Mesothelial cell of epicardium (in vitro differentiated cells): Measurements from ENCODE around the gene OS9. TPM values are rescaled to one million over a fixed set of nuclear protein-coding genes. Genes with fewer than 3 reads are reported as not detected.

ENCODE experiments used
- DNase-seq, 2 experiments: peaks; one replicate each; pipeline ENCODE4 v3.0.0; 2021; ENCODE audit warnings: low spot score in 2 of 2; ENCODE audit not compliant: unreplicated experiment in 2 of 2
- H3K27ac Mint-ChIP-seq: 2 replicates; pipeline ENCODE4 v1.8.0; 2021; ENCODE audit warnings: mixed read lengths
- H3K27me3 Mint-ChIP-seq: 2 replicates; pipeline ENCODE4 v1.8.0; 2021; ENCODE audit warnings: low read depth, mixed read lengths
- H3K36me3 Mint-ChIP-seq: 2 replicates; pipeline ENCODE4 v1.8.0; 2021; ENCODE audit warnings: mixed read lengths
- H3K4me1 Mint-ChIP-seq: 2 replicates; pipeline ENCODE4 v1.8.0; 2021; ENCODE audit warnings: mixed read lengths
- H3K4me3 Mint-ChIP-seq: 2 replicates; pipeline ENCODE4 v1.8.0; 2021; ENCODE audit warnings: mild to moderate bottlenecking, moderate library complexity, mixed read lengths
- H3K9me3 Mint-ChIP-seq: 2 replicates; pipeline ENCODE4 v1.8.0; 2021; ENCODE audit warnings: mixed read lengths
- total RNA-seq: library from RNA; stranded (reverse); gene quantifications from 3 replicates; pipeline ENCODE4 v1.2.1, GENCODE V29; 2021
- TF ChIP-seq, protein P1 (sequence below): fragments of 200-600 bp; sonication (generic); IDR thresholded peaks from one replicate; pipeline ENCODE4 v1.5.0; 2021; ENCODE audit warnings: antibody characterized with exemption; ENCODE audit not compliant: unreplicated experiment

OS9 gene
- total RNA-seq, 1 donor from 2014 or later, result 166 TPM

DNA sequence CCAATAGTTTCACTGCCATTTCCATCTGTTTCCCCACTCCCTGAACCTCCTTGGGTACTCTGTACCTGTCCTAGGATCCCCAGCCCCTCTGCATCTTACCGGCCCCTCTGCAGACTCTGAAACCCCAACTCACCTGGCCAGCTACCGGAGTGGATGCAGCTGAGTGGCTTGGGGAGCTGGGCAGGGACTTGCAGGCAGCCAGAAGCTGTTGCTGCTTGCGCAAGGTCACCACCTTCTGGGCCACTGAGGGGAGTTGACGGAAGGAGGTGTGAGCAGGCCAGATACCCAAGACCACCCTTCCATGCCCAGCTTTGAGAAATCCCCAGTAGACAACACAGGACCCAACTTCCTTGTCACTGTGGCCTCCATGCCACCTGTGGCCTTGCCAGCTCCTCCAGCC, 38.3 kb downstream of the OS9 start:
- DNase-seq, result no peak
- Mint-ChIP-seq H3K36me3 (no peaks in the 10 kb centered on the region), H3K4me1 (peaks cover 10% of the 10 kb centered on the region), H3K4me3 (no peak overlapping the region), H3K27ac (no peak overlapping the region), H3K9me3 (no peaks in the 10 kb centered on the region), H3K27me3 (peaks cover 100% of the 10 kb centered on the region)
- TF ChIP-seq, protein P1, sequence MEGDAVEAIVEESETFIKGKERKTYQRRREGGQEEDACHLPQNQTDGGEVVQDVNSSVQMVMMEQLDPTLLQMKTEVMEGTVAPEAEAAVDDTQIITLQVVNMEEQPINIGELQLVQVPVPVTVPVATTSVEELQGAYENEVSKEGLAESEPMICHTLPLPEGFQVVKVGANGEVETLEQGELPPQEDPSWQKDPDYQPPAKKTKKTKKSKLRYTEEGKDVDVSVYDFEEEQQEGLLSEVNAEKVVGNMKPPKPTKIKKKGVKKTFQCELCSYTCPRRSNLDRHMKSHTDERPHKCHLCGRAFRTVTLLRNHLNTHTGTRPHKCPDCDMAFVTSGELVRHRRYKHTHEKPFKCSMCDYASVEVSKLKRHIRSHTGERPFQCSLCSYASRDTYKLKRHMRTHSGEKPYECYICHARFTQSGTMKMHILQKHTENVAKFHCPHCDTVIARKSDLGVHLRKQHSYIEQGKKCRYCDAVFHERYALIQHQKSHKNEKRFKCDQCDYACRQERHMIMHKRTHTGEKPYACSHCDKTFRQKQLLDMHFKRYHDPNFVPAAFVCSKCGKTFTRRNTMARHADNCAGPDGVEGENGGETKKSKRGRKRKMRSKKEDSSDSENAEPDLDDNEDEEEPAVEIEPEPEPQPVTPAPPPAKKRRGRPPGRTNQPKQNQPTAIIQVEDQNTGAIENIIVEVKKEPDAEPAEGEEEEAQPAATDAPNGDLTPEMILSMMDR, result no peak

DNA sequence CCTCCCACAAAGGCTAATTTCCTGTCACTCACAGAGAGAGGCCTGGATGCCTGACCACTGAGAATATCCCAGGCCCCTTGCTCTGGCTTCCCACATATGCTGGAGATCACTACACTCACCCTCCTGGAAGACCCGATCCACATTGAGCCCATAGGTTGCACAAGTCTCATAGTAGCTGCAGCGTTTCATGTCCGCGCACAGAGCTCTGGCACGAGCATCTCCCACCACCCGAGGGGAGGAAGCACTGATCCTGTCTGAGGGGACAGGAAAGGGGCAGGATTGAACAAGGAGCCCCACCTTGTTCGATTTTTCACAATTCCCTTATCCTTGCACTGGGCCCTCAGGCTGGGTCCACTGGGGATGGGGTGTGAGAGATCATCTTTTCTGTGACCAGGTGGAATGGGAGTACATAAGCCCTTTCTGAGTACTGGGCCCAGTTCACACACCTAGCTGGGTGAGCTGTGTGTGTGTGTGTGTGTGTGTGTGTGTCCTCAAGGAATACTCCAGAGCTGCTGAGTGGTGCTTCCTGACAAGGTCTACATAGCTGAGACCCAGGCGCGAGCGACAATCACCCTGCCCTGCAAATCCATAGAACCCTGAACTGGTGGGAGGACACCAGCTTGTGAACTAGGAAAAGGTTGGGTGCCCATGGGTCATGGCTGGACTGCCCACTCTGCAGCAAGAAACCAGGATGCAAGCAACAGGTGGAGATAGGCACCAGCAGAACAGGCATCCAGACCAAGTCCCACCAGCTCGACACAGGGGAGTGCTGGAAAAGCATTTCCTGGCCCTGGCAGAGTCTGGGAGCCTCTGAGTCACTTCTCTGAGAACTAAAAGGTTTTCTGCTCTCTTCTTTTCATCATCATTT, 39.0 kb downstream of the OS9 start:
- Mint-ChIP-seq H3K36me3 (no peaks in the 10 kb centered on the region), H3K27ac (no peak overlapping the region), H3K27me3 (peaks cover 93% of the 10 kb centered on the region), H3K9me3 (no peaks in the 10 kb centered on the region), H3K4me1 (peaks cover 10% of the 10 kb centered on the region), H3K4me3 (no peak overlapping the region)
- no peak for DNase-seq
- TF ChIP-seq, protein P1, result no peak

DNA sequence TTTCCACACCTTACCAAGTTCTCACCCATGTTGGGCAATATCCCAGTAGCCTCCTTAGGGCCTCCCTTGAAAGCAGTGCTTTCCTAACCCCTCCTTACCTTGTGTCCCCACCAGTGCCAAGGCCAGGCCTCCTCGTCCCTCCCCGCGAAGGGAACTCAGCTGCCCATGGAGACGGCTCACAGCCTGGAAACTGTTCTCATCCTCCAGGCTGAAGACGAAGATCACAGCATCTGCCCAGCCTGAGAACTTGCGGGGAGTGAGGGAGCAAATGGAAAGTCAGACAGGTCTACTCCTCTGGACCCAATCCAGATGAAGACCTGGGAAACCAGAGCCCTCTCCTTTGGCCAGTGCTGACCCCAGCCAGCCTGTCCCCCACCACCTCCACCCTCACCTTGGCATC, 40.0 kb downstream of the OS9 start:
- TF ChIP-seq, protein P1, result no peak
- Mint-ChIP-seq H3K4me1 (peaks cover 11% of the 10 kb centered on the region), H3K36me3 (no peaks in the 10 kb centered on the region), H3K4me3 (no peak overlapping the region), H3K27me3 (peaks cover 89% of the 10 kb centered on the region), H3K27ac (no peak overlapping the region), H3K9me3 (no peaks in the 10 kb centered on the region)
- no peak for DNase-seq

DNA sequence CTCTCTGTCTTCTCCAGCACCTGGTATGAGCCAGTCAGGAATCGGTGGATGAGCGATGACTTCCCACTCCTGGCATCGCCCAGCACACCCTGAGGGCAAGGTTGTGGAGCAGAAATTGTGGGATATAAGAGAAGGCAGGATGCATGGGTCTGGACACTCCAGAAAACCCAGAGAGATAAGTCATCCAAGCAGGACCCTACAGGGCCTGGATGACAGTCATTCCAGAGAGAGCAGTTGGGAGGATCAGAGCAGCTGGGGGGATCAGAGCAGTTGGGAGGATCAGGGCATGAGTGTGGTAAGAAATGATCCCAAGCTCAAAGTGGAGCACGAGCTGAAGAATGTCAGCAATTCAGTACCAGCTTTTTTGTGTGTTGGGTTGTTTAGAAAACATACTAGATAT, 40.7 kb downstream of the OS9 start:
- Mint-ChIP-seq H3K36me3 (no peaks in the 10 kb centered on the region), H3K4me1 (peaks cover 15% of the 10 kb centered on the region), H3K9me3 (no peaks in the 10 kb centered on the region), H3K27ac (no peak overlapping the region), H3K4me3 (no peak overlapping the region), H3K27me3 (peaks cover 89% of the 10 kb centered on the region)
- TF ChIP-seq, protein P1, result no peak
- DNase-seq, result no peak

DNA sequence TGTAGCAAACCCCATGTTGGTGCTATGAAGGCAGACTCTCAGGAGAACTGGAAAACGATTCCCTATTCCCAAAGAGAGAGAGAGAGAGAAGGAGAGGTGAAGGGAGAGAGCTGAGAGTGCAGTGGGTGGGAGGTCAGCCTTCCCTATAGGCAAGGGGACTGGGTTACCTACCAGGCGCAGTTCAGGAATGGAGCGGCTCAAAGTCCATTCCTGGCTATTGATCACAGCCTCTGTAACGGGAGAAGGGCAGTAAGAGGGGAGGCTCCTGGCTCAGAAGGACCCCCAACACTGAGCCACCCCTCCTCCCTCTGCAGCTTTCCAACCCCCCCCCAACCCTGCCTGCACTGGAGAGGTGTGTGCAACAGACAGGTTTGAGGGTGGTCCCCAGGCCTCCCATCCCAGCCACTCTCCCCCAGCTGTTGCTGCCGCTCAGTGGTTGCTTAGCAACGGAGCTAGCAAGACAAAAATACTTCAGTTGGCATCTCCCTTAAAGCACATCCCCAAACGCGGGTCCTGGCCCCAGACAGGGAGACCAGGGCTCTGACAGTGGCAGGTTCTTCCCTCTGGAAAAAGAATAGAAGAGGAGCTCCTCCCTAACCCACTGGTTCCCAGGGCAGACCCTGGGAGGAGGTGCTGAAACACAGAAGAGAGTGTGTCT, 41.4 kb downstream of the OS9 start:
- peaks cover 88% of the 10 kb centered on the region for H3K27me3 Mint-ChIP-seq
- no peaks in the 10 kb centered on the region for H3K9me3 Mint-ChIP-seq
- TF ChIP-seq, protein P1, result no peak
- no peak overlapping the region for H3K27ac Mint-ChIP-seq
- no peak for DNase-seq
- no peaks in the 10 kb centered on the region for H3K36me3 Mint-ChIP-seq
- peaks cover 15% of the 10 kb centered on the region for H3K4me1 Mint-ChIP-seq
- H3K4me3 Mint-ChIP-seq, result no peak overlapping the region
